ENCODE results near the gene NET1.

The NET1 gene

DNA sequence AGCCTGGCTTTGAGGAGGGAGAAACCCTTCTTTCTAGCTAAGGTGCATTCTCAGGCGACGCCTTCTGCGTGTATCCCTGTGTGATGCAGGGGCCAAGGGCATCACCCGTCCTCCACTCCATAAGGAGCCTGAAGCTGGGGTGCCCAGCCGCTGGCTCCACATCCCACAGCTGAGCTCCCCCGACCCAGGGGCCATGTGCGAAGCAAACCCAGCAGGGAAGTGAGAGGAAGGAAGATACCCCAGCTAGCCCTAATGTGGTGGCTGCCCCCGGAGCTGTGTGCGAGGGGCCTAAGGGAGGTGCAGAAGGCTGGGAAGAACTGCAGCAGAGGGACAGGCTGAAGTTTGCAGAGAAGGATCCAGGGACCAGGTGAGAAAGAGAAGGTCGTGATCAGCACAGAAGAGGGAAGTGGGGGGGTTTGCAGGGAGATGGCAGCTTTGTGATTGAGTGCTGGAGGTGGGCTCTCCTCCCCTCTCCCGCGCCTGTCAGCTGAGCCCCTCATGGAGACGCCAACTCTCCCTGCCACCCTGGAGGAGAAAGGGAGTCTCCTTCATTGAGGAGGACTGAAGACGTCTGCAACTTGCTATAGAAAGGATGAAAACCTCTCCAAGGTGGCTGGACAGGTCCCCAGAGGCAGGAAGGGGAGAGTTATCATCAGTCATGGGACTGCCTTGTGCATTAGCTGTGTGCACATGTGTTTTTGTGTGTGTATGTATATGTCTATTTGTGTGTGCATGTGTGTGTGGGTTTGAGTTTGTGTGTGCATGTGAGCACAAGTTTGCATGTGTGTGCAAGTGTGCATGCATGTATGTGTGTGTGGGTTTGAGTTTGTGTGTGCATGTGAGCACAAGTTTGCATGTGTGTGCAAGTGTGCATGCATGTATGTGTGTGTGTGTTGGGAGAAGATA lies 90.5 kb downstream of the NET1 start:
- DNase-seq: no peak

GRCh38 chr10:5503477-5503835 lies 91.1 kb downstream of the NET1 start:
- no peak for DNase-seq

DNA sequence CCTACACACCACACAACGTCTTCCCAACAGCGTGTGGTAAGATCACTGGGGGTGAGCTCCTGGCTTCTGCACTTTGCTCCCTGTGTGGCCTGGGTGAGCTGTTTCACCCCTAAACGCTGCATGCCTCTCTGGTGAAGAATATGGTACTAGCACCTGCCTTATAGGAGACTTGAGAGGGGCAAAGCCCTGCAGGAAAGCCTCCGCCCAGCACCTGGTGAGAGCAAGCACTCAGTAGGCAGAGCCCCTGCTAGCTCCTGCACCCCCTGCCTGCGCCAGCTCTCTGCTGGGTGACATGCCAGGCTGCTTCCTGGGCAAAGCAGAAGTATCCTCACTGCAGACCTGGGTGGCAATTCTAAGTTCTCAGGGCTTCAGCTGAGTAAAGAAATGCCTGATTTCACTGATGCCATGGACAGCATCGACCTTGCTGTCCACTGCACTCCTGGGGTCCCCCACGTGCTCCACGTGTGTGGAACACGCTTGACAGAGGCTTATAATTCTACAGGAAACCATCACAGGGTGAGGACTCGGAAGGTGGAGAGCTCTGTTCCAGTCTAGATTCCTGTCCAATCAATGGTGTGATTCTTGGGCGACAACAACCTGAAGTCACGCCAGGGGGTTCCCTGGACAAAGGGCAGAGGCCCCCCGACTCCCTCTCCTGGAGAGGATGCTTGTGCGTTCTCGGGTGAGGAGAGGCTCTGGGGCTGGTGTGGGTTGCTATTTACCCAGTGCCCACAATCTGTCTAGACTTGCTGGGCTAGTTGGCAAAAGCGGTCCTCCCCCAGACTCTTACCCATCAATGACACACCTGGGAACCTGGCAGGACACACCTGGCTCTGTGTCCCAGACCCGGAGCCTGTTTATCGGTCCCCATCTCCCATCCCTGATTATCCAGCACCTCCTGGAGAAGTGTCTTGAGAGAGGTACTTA lies 92.1 kb downstream of the NET1 start:
- no peak for DNase-seq

- no peak for DNase-seq
Measured at GRCh38 chr10:5506246-5506645, 93.9 kb downstream of the NET1 start.

GRCh38 chr10:5506751-5507648 lies 94.6 kb downstream of the NET1 start:
- DNase-seq: no peak

- DNase-seq: no peak
Measured at GRCh38 chr10:5507649-5508131, 95.3 kb downstream of the NET1 start.

GRCh38 chr10:5508161-5508604 lies 95.8 kb downstream of the NET1 start:
- no peak for DNase-seq

All from CD4-positive, alpha-beta T cell treated with Interleukin-4 for 4 hours (primary cell).